GM21576 (cell line): ENCODE data around the gene ITIH3.

Experiments
- ATAC-seq: cut with Tn5 transposase; IDR thresholded peaks from one replicate; pipeline ENCODE4 v1.9.1; 2021; ENCODE audit warnings: mild to moderate bottlenecking, moderate library complexity; ENCODE audit not compliant: unreplicated experiment

ITIH3 gene

DNA sequence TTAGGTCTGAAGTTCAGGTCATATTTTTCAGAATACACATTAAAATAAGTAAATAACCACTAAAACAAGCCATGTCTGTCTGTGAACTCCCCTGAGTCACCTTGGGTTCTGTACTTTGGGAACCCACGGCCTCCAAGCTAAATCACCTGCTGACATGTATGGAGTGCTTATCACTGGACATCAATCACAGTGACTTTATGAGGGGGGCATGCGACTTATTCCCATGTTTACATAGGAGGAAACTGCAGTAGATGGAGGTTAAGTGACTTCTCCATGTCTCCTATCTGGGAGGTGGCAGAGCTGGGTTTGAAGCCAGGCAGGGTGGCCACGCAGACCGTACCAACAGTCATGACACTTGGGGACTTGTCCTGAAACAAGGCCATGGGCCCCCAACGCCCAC is 27.8 kb downstream of the ITIH3 start:
- ATAC-seq = no peak

DNA sequence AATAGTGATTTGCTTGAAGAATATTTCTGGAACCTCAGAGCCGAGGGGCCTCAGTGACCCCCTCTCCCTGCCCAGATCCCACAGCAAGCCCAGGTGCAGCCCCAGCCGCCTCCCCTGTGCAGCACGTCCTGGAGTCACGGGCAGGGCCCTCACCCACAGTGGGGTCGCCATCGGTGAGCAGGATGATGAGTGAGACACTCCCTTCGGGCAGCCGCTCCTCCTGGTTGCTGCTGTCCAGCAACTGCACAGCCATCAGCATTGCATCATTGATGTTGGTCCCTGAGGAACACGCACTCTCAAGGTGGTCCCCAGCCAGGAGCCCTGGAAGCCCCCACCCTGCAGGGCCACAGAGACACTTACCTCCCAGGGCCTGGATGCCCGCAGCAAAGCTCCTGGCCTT is 29.4 kb downstream of the ITIH3 start:
- ATAC-seq = no peak

DNA sequence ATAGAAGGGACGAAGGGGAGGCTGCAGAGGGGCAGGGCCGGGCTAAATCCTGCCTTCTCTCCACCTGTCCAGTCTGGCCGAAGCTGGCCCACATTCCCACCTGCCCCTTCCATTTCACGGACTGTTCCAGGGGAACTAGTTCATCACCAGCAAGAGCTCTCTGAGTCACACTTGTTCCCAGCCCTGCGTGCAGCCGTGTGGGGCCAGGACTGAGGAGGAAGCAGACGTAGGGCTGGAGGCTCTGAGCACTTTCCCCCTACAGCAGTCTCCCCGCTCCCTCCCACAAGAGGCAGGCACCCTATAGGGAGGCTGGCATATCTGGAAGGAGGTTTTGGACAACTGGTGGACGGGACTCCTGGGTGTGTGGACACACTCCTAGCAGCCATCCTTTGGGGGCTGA is 32.8 kb downstream of the ITIH3 start:
- no peak for ATAC-seq

DNA sequence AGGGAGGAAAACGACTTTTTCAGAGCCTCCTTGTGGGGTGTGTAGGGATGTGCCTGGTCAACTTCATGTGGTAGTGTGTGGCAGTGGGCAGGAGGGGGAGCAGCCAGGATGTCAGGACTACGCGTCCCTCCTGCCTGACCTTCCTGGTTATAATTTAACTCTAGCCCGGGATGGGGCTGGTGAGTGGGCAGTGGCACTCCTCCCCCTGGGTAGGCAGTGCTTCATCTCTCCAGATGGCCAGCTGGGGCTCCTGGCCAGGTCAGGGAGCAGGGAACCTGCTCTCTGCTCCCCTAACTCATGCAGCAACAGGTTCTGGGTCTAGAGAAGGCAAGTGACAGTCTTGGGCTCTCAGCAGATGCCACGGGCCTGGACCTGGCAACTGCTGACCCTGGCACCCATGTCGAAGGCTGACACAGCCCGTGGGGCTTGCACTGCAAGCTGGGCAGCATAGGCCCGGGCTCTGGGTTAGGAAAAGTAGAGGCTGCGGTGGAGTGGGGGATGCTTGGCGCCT is 33.3 kb downstream of the ITIH3 start:
- ATAC-seq = no peak

DNA sequence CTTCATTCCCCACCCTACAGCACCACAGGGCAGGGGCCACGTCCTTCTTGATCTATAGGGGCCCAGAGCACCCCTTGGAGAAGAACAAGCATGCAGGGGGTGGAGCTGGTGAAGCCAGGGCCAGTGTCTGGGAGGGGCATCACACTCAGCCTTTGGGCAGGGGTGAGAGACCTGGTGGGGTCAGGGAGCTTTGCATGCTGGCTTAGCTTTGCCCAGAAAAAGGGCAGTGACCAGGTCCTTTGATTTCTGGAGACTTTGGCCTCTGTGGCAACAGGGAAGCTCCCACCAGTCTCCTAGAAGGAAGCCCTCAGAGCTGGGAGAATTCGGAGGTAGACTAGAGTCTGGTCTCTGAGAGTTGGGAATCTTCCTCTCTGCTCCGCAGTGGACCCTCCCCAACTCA is 34.9 kb downstream of the ITIH3 start:
- no peak for ATAC-seq

DNA sequence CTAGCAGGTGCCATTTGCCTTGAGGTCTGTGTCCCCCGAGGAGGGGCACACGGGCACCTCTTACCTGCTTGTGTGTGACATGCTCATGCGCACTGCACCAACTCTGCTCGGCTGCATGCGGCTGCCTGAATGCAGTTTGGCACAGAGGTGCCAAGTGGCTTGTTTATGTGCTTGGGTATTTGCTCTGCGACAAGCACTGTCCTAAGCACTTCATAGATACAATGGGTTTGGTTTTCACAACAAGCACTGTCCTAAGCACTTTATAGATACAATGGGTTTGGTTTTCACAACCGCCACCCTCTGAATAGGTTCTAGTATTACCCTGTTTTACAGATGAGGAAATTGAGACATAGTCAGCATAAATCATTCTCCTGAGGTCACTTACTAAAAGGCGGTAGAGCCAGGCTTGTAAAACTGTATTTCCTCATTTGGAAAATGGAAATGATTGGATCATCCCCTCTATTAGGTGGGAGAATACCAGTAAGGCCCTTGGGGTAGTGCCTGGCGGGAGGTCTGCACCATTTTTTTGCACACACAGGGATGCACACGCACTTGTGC is 35.4 kb downstream of the ITIH3 start:
- no peak for ATAC-seq

DNA sequence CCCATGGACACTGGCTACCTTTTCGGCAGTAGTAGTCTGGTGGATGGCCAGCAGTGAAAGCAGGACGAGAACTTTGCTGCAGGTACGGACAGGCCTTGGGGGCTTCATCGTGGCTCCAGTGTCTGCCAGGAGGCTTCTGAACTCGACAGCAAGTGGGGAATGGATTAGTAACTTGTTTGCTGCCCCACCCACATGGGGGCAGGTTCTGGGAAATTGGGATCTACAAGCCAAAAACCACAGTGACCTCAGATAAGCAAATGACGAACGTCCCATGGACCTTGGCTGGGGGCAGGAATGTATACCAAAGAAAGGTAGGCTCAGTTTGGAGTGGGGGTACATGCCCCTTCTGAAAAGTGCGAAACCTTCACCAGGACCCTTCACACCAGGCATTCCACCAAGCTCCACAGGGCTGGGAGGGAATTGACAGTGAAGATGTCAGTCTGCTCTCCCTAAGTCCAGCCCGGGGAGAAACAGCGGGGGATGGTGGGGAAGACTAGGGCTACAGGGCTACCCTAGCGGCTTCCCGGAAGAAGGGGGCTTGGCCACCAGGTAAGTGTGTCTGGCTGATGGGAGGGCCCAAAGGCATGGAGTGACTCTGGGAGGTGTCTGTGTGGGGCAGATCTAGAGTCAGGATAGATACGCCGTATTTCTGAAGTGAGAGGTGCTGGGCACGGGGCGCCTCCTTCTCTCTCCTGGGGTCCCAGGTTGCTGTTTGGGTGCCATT is 36.1 kb downstream of the ITIH3 start, which contains the start of gene ITIH4:
TSS of gene ITIH4 (minus strand) at position 138 of the 724 bp plus-strand sequence. CDS start at position 108, 30 bp downstream.
- ATAC-seq = no peak

DNA sequence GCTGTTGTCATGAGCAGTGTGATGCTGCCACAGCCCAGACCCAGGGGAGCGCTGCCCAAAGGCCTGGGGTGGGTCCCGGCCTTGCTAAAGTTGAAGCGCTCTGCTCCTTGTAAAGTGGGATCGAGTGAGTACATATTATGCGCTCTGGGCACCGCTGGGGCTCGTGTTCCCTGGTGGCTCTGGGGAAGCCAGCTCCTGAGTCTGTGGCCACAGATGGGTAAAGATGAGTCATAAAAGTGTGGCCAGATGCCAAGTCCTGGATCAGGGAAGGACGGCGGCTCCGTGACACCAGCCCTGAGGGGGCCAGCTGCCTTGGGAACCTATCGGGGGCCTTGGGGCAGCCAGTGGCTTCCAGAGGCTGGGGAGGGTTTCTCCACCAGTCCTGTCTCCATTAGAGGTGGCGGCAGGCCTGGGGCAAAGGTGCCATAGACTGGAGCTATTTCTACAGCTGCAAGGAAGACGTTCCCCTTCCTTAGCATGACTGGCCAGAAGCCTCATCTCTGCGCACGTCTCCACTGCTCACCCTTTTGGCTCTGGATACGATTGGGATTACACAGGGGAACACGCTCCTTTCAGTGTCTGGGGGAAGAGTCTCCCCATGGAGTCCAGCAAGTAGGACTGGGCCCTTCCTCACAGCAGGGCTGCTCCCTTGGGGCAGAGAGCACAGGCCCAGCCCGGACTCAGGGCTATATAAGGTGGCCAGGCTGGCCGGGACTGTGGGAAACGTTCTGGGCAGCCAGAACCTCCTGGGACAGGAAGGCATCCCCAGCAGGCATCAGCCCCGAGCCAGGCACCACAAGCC is 37.1 kb downstream of the ITIH3 start:
- no peak for ATAC-seq

DNA sequence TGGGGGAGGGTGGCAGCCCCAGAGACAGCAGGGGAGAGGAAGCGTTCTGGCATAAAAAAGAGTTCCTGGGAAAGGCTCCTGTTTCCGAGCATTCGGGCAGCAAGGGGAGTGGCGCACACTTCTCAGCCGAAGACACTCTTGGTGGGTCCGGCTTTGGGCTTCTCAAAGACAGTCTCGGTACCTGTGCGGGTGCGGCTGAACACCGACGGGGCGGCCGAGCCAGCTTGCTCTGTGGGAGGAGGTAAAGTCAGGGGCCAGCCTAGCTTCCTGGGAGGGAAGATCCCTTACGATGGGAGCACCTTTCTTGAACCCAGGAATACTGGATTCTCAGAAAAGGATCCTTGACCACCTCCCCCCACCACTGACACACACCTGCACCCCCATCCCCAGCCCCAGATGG is 38.6 kb downstream of the ITIH3 start:
- no peak for ATAC-seq

DNA sequence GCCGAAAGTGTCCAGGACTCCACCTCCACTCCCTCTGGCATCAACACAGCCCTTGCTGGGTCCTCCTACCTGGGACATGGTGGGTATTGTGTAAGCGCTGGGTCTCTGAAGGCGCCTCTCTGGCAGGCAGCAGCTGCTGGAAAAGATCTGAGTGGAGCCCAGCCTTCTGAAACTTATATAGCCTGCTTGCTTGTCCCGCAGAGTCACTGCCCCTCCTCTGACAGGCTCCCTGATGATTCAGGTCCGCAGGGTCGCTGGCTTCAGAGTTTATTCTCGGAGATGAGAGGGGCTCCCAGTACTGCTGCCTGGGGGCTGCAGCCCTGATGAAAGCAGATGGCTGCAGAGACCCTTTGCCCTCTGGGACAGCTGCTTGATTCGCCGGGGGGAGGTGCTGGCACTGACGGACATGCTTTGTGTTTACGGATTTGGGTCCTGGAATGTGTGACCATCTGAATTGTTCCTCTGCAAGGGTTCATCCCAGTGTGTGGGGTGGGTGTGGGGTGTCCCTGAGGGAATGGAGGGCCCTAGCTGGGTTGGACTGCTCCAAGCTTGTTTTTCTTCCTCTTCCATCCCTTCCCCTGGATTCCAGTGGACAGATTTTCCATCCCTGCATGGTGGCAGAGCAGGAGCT is 40.4 kb downstream of the ITIH3 start, which contains the start of gene MUSTN1:
TSS of gene MUSTN1 (minus strand) at position 149 of the 631 bp plus-strand sequence. CDS start at position 78, 71 bp downstream.
- ATAC-seq = no peak

DNA sequence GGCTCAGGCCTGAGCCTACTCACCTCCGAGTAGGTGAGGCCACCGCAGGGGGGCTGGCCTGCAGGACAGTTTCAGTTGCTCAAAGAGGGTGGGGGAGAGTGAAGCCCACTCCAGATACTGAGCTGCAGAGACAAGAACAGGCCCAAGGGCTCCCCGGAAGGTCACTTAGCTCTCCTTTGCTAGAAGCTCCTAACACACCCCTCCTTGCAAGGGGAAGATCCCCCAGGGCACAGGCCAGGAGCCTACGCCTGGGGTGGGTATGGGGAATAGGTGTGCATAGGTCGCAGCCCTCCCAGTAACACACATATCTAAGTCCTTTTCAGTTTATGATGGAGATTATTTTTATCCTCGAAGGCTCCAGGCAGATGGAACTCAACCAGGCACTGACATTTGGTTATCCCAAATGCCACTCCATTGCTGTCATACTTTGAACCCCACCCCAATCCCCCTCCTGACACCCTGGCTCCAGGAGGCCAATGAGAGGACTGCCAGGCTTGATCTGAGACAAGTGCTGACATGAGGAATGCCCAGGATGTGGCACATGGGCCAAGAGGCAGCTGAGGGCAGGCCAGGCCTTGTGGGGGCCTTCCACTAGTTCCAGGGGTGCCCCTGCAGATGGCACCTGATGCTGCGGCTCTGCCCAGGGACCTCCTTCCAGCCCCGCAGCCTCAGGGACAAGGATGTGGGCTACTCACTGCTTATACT is 41.3 kb downstream of the ITIH3 start:
- no peak for ATAC-seq

DNA sequence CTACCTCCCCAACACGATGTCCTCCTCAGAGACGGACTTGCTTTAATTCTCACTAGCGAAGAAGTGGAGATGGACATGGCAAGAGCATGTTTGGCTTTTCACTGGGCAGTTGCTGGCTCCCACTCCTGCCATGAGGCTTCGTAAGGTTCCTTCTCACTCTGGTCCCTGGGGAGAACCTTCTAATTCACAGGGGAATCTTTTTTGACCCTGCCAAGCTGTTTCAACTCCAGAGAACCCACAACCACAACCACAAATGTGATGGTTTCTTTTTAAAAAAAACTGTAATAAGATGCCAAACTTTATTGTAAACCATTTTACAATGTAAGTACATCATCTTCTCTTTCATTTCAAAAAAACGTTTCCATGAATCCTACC is 41.9 kb downstream of the ITIH3 start:
- no peak for ATAC-seq

DNA sequence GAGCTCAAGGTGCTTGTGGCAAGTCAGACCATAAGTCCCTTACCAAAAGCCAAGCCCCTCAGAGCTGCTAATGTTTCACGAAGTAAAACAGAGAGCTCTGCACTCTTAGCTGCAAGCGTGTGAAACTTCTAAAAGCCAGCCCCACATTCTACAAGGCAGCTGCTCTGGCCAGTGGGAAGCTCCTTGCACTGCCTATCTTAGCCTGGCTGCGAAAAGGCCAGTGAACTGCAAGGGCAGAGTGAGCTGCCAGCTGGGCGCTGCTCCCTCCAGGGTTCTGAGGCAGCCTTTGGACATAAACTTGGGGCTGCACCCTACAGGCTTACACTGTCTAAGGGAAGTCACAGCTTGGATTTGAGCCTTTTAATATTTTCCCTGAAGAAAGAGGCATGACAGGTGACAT is 42.4 kb downstream of the ITIH3 start:
- no peak for ATAC-seq

DNA sequence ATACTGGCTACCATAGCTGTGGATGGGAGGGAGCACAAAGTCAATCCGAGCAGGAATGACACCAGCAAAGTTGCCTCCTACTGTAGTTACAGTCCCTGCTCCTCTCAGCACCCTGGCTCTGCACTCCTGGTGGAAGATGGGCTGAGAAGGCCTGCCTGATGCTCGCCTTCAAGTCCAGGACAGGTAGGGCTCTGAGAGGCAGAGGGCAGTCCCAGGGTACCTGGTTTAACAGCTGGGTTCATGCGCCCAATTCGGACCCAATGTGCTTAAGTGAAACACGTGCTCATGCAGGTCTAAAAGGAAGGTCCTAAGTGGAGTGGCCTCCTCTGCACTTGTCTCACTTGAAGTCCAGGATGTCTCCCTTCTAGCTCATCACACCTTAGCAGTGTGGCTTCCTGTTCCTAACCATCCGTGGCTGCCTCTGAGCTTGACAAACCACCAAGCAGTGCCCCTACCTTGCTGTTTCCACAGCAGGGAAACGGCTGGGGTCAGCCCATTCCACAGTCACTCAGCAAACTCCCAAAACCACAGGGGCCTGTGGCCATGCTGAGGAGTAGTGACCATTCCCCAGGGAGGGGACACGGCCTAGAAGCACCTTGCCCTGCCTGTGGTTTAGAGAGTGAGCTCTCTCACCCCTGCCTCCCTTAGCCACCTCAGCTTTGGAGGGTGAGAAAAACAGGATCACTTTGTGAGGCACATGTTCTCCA is 44.1 kb downstream of the ITIH3 start:
- no peak for ATAC-seq

DNA sequence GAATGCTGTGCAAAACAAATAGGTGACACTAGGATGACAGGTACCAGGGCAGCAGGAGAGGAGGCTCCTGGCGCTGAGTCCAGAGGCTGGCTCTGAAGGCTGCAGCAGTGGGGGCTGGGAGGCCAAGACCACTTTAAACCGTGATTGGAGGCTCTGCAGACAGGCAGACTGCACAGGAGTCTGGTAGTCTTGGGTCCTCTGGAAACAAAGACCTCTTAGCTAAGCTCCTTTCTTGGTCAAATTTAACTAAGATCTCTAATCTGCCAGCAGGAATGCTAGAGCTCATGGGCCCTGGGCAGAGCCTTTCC is 44.6 kb downstream of the ITIH3 start:
- ATAC-seq = no peak

DNA sequence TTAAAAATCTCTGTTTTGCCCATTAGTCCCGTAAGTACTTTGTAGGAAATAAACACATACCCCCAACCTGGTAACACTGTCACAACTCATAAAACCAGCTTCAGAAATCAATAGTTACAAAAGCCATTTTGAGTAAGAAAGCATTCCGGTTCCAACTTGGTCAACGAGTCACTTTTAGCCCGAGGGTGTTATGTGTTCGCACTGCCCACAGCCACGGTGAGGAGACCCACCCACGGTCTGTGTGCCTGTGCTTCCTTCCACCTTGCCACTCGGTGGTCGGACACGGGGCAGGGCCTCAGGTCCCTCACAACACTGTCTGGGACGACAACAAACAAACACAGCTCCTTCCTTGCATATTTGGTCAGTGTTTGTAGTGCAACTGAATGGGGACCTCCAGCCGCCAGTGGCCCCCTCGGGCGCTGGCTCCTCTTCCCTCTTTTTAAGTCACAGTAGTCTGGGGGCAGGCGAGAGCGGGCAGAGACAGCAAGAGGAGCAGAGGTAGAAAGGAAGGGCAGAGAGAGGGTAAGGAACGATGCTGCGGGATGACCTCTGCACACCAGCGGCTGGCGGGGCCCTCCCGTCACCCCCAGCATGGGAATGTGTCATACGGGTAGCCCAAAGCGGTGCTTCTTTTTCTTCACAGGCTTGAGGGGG is 45.4 kb downstream of the ITIH3 start:
- no peak for ATAC-seq

DNA sequence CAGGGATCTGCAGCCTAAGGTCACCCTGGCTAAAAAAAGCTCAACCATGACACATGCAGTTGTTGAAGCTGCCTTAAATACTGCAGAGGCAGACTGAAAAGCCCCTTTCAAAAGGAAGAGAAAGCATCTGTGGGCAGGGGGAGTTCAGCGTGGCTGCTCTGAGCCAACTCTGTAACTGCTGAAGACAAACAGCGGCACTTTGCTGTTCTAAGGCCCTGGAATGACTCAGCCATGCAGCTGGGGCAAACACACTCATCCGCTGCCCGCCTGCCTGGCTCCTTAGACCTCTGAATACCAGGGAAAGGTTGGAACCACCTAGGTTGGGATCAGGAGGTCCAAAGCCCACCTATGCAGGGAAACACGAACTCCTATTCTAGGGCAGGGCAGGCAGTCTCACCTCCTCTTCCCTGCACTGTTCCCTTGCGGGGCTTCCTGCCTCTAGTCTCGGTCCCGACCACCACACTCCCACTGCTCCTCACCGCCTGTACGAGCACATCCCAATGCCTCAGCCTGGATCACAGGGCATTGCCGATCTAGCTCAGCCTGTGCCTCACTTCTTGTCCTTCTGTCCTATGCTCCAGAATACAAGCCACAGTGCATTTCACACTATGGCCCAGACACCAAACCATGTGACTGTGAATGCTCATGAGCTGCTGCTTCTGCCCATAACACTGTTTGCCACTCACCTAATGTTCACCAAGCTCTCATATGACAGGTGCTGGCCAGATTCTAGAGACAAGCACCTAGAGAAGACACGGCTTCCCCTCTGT is 46.8 kb downstream of the ITIH3 start:
- ATAC-seq = no peak

DNA sequence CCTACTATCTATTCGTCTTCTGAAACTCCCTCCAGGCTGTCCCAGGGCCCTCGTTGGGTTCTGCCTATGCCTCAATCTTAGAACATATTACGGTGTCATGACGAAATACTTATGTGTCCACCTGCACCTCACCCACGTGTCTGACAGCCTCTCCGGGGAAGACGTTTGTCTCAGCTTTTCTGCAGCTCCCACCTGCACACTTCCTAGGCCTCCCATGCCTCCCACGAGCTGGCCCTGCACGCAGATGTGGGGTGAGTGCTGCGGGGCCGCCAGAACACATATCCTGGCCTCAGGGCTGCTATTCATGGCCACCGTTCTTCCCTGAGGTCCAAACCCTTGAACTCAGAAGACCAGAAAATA is 47.4 kb downstream of the ITIH3 start:
- ATAC-seq = no peak

DNA sequence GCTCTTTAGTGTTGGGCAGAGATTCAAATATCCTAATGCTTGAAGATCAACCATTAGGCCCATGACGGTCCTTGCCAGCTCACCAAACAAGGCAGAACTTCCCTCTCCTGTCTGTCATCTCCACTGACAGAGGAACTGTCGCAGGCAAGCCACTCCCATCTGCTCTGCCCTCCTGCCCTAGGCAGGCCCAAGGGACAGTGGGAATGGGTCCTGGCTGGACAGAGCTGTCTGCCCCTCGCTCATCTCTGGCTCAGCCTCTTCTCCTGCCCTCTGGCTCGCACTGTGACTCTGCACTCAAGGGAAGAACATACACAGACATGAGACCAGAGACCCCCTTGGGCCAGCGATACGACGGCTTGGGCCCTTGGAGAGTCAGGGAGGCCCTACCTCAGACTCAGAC is 47.8 kb downstream of the ITIH3 start:
- ATAC-seq = no peak
